Astrocyte (in vitro differentiated cells and primary cell): Measurements from ENCODE around the gene SPATA31D3. TPM values are rescaled to one million over a fixed set of nuclear protein-coding genes. Genes with fewer than 3 reads are reported as not detected.

Experiments
- DNase-seq: peaks from one replicate; pipeline ENCODE4 v3.0.0-alpha.2; 2010; ENCODE audit warnings: low read depth
- FAIRE-seq: peaks from 2 replicates; lab custom pipeline; 2011; peaks lifted over from hg19 to GRCh38; lab: Jason Lieb, UNC
- H2AFZ ChIP-seq: 2 replicates; pipeline ENCODE4 v1.6.0; 2012; ENCODE audit warnings: low read depth, low read length, inconsistent platforms
- H3K27ac ChIP-seq: 2 replicates; pipeline ENCODE4 v1.5.1; 2011; ENCODE audit warnings: low read depth, low read length, inconsistent platforms
- H3K27me3 ChIP-seq: 2 replicates; pipeline ENCODE4 v1.6.0; 2011; ENCODE audit warnings: low read length, inconsistent platforms; ENCODE audit not compliant: insufficient read depth
- H3K36me3 ChIP-seq: 2 replicates; pipeline ENCODE4 v1.5.1; 2011; ENCODE audit warnings: low read length, inconsistent platforms; ENCODE audit not compliant: insufficient read depth
- H3K4me1 ChIP-seq: 2 replicates; pipeline ENCODE4 v1.5.1; 2011; ENCODE audit warnings: low read length, inconsistent platforms; ENCODE audit not compliant: insufficient read depth
- H3K4me2 ChIP-seq: 2 replicates; pipeline ENCODE4 v1.6.0; 2012; ENCODE audit warnings: low read length, inconsistent platforms
- H3K4me3 ChIP-seq: 2 replicates; pipeline ENCODE4 v1.5.1; 2011; ENCODE audit warnings: low read depth, mild to moderate bottlenecking, low read length, inconsistent platforms; ENCODE audit not compliant: insufficient read depth
- H3K79me2 ChIP-seq: 2 replicates; pipeline ENCODE4 v1.6.0; 2012; ENCODE audit warnings: mild to moderate bottlenecking, low read length, inconsistent platforms; ENCODE audit not compliant: insufficient read depth
- H3K9ac ChIP-seq: 2 replicates; pipeline ENCODE4 v1.6.0; 2012; ENCODE audit warnings: mild to moderate bottlenecking, low read length, inconsistent platforms
- H3K9me3 ChIP-seq: 2 replicates; pipeline ENCODE4 v1.5.1; 2012; ENCODE audit warnings: low read depth, mild to moderate bottlenecking, low read length, inconsistent platforms; ENCODE audit not compliant: insufficient read depth
- H4K20me1 ChIP-seq: 2 replicates; pipeline ENCODE4 v1.6.0; 2012; ENCODE audit warnings: low read length, inconsistent platforms; ENCODE audit not compliant: insufficient read depth
- H3K27ac Mint-ChIP-seq: one replicate; pipeline ENCODE4 v1.8.0; 2021; ENCODE audit warnings: mild to moderate bottlenecking, mixed read lengths; ENCODE audit not compliant: unreplicated experiment
- H3K27me3 Mint-ChIP-seq: one replicate; pipeline ENCODE4 v1.8.0; 2021; ENCODE audit warnings: low read depth, mixed read lengths; ENCODE audit not compliant: unreplicated experiment
- H3K36me3 Mint-ChIP-seq: one replicate; pipeline ENCODE4 v1.8.0; 2021; ENCODE audit warnings: low read depth, mixed read lengths; ENCODE audit not compliant: unreplicated experiment
- H3K4me1 Mint-ChIP-seq: one replicate; pipeline ENCODE4 v1.8.0; 2021; ENCODE audit warnings: low read depth, mixed read lengths; ENCODE audit not compliant: unreplicated experiment
- H3K4me3 Mint-ChIP-seq: one replicate; pipeline ENCODE4 v1.8.0; 2021; ENCODE audit warnings: mild to moderate bottlenecking, moderate library complexity, mixed read lengths; ENCODE audit not compliant: unreplicated experiment
- H3K9me3 Mint-ChIP-seq: one replicate; pipeline ENCODE4 v1.8.0; 2021; ENCODE audit warnings: mild to moderate bottlenecking, mixed read lengths; ENCODE audit not compliant: unreplicated experiment
- EZH2 ChIP-seq: IDR thresholded peaks from 2 replicates; pipeline ENCODE4 v1.6.1; 2012; ENCODE audit warnings: mild to moderate bottlenecking, low read length, inconsistent platforms; ENCODE audit not compliant: insufficient read depth
- total RNA-seq: library from RNA; stranded (reverse); gene quantifications from 2 replicates; pipeline ENCODE4 v1.2.1, GENCODE V29; 2021
- TF ChIP-seq, protein P1 (sequence below): IDR thresholded peaks from 2 replicates; pipeline ENCODE4 v1.5.1; 2011; ENCODE audit warnings: low read depth, mild to moderate bottlenecking, inconsistent platforms, low read length, moderate library complexity; ENCODE audit not compliant: insufficient read depth

Gene SPATA31D3
- total RNA-seq, 1 donor from 2014 or later: not detected

- Histone ChIP-seq H3K36me3 (no peaks in the 10 kb centered on the region), H4K20me1 (no peaks in the 10 kb centered on the region), H3K79me2 (no peaks in the 10 kb centered on the region), H3K9me3 (no peaks in the 10 kb centered on the region), H3K4me2 (no peak overlapping the region), H3K4me1 (no peaks in the 10 kb centered on the region), H3K27me3 (peaks cover 2% of the 10 kb centered on the region), H3K9ac (no peak overlapping the region), H3K27ac (no peak overlapping the region), H3K4me3 (no peak overlapping the region), H2AFZ (no peak overlapping the region)
- Mint-ChIP-seq H3K27me3 (peaks cover 22% of the 10 kb centered on the region), H3K9me3 (peaks cover 8% of the 10 kb centered on the region), H3K4me3 (no peak overlapping the region), H3K36me3 (peaks cover 3% of the 10 kb centered on the region), H3K27ac (no peak overlapping the region), H3K4me1 (peaks cover 5% of the 10 kb centered on the region)
- TF ChIP-seq, protein P1, sequence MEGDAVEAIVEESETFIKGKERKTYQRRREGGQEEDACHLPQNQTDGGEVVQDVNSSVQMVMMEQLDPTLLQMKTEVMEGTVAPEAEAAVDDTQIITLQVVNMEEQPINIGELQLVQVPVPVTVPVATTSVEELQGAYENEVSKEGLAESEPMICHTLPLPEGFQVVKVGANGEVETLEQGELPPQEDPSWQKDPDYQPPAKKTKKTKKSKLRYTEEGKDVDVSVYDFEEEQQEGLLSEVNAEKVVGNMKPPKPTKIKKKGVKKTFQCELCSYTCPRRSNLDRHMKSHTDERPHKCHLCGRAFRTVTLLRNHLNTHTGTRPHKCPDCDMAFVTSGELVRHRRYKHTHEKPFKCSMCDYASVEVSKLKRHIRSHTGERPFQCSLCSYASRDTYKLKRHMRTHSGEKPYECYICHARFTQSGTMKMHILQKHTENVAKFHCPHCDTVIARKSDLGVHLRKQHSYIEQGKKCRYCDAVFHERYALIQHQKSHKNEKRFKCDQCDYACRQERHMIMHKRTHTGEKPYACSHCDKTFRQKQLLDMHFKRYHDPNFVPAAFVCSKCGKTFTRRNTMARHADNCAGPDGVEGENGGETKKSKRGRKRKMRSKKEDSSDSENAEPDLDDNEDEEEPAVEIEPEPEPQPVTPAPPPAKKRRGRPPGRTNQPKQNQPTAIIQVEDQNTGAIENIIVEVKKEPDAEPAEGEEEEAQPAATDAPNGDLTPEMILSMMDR: no peak
- no peak for TF ChIP-seq EZH2
- DNase-seq (no peak), FAIRE-seq (no peak)
Measured at GRCh38 chr9:81989700-81990099, 46.4 kb downstream of the SPATA31D3 start.

DNA sequence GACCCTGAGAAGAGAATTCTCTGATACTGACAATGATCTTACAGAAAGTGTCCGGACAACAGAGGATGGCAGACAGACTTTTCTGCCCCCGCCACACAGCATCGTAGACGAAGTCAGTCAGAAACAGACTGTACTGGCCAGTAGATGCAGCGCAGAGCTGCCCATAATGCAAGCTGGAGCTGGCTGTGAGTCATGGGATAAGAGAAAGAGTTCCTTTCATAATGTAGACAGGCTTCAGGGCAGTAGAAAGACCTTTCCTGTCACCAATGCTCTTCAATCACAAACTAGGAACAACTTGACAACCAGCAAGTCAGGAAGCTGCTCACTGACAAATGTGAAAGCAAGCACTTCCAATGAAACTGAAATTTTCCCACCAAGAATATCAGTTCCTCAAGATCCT is 50.4 kb downstream of the SPATA31D3 start:
- no peak overlapping the region for H3K4me3 ChIP-seq

More for the DNA sequence above, 50.4 kb downstream of the SPATA31D3 start:
- Histone ChIP-seq H3K79me2 (no peaks in the 10 kb centered on the region), H2AFZ (no peak overlapping the region), H3K4me2 (no peak overlapping the region), H3K4me1 (no peaks in the 10 kb centered on the region), H3K9ac (no peak overlapping the region), H3K27ac (no peak overlapping the region), H3K9me3 (no peaks in the 10 kb centered on the region), H3K36me3 (no peaks in the 10 kb centered on the region), H3K27me3 (peaks cover 2% of the 10 kb centered on the region), H4K20me1 (no peaks in the 10 kb centered on the region)
- Mint-ChIP-seq H3K9me3 (peaks cover 8% of the 10 kb centered on the region), H3K36me3 (peaks cover 3% of the 10 kb centered on the region), H3K27ac (no peak overlapping the region), H3K4me3 (no peak overlapping the region), H3K4me1 (no peaks in the 10 kb centered on the region), H3K27me3 (peaks cover 24% of the 10 kb centered on the region)
- FAIRE-seq: no peak
- DNase-seq: no peak
- TF ChIP-seq, protein P1: no peak
- TF ChIP-seq EZH2: no peak

Other genes starting within 250 kb of the SPATA31D3 start
- not detected in 2 replicates for gene SPATA31D4, start 15.1 kb upstream of the SPATA31D3 start, total RNA-seq
- gene SPATA31D1, start 45.3 kb downstream of the SPATA31D3 start, total RNA-seq: not detected in 2 replicates